GM12878 (cell line): ENCODE data around the gene CCDC120. TPM values are rescaled to one million over a fixed set of nuclear protein-coding genes. Genes with fewer than 3 reads are reported as not detected.

Experiments used
- ATAC-seq: fragments of 200-7000 bp; cut with Tn5 transposase; 3 replicates; pipeline ENCODE4 v1.9.1; 2020; ENCODE audit warnings: mild to moderate bottlenecking, moderate library complexity
- BruUV-seq: library from RNA; stranded (reverse); fragments of 400-500 nt; replicated peaks from 2 replicates; lab custom pipeline; 2021; lab: Mats Ljungman, UMichigan
- CTCF ChIA-PET: fragments of 300-600 bp; sonication (Branson Sonifier 250); formaldehyde crosslinking; extraction: SDS; loops from one replicate; lab custom pipeline; 2021; ENCODE audit warnings: inconsistent platforms; lab: Yijun Ruan, JAX
- POLR2A ChIA-PET: fragments of 350-600 bp; formaldehyde crosslinking; extraction: SDS; loops from one replicate; lab custom pipeline; 2021; ENCODE audit warnings: inconsistent platforms; lab: Charles Lee
- RAD21 ChIA-PET: fragments of 300-600 bp; sonication (Branson Sonifier 250); formaldehyde crosslinking; loops from one replicate; lab custom pipeline; 2023; ENCODE audit warnings: antibody characterized with exemption; ENCODE audit not compliant: unreplicated experiment; lab: Charles Lee
- SMC1A ChIA-PET: fragments of 300-600 bp; sonication (Branson Sonifier 250); formaldehyde crosslinking; loops from one replicate; lab custom pipeline; 2023; ENCODE audit not compliant: unreplicated experiment, uncharacterized antibody; lab: Charles Lee
- DNase-seq: peaks from one replicate; pipeline ENCODE4 v3.0.0-alpha.2; 2011; ENCODE audit warnings: low read depth, low spot score
- FAIRE-seq: peaks from 3 replicates; lab custom pipeline; 2011; peaks lifted over from hg19 to GRCh38; lab: Jason Lieb, UNC
- H2AFZ ChIP-seq: 2 replicates; pipeline ENCODE4 v1.6.0; 2011; ENCODE audit warnings: low read depth, low read length, control low read depth; ENCODE audit not compliant: control insufficient read depth
- H3K27ac ChIP-seq: 2 replicates; pipeline ENCODE4 v1.5.1; 2011; ENCODE audit warnings: control low read depth; ENCODE audit not compliant: control insufficient read depth, insufficient read depth
- H3K27me3 ChIP-seq, 2 experiments: replicated peaks in 1 of 2; 2 replicates each; pipeline versions ENCODE4 v1.6.0 to v1.6.1; 2011; ENCODE audit warnings: low read length in 1 of 2; ENCODE audit not compliant: control insufficient read depth in 2 of 2, insufficient read depth in 2 of 2
- H3K36me3 ChIP-seq, 2 experiments: 2 replicates each; pipeline ENCODE4 v1.5.1; 2011; ENCODE audit warnings: low read length in 1 of 2; ENCODE audit not compliant: control insufficient read depth in 2 of 2, insufficient read depth in 2 of 2
- H3K4me1 ChIP-seq: 2 replicates; pipeline ENCODE4 v1.6.1; 2011; ENCODE audit warnings: mild to moderate bottlenecking, low read length, moderate library complexity, mixed read lengths; ENCODE audit not compliant: control insufficient read depth, insufficient read depth
- H3K4me2 ChIP-seq: 2 replicates; pipeline ENCODE4 v1.6.0; 2011; ENCODE audit warnings: control low read depth; ENCODE audit not compliant: control insufficient read depth, insufficient read depth
- H3K4me3 ChIP-seq: fragments of 200-600 bp; sonication (generic); 2 replicates; pipeline ENCODE4 v1.5.1; 2016
- H3K79me2 ChIP-seq: 2 replicates; pipeline ENCODE4 v1.6.0; 2011; ENCODE audit warnings: low read length; ENCODE audit not compliant: control insufficient read depth, insufficient read depth
- H3K9ac ChIP-seq: 2 replicates; pipeline ENCODE4 v1.8.0; 2011; ENCODE audit warnings: low read length, control low read depth, mixed read lengths; ENCODE audit not compliant: control insufficient read depth, insufficient read depth
- H3K9me3 ChIP-seq: replicated peaks from 3 replicates; pipeline ENCODE4 v1.5.1; 2011; ENCODE audit warnings: mild to moderate bottlenecking, low read length; ENCODE audit not compliant: control insufficient read depth, insufficient read depth
- H4K20me1 ChIP-seq: 2 replicates; pipeline ENCODE4 v1.6.0; 2011; ENCODE audit not compliant: control insufficient read depth, insufficient read depth
- CTCF ChIP-seq, 3 experiments: IDR thresholded peaks in 2 of 3; conservative IDR thresholded peaks in 1 of 3; 2 replicates each; pipeline ENCODE4 v1.5.1; 2011; ENCODE audit warnings: low read depth in 3 of 3, low read length in 3 of 3, mild to moderate bottlenecking in 3 of 3, control low read depth in 2 of 3, moderate library complexity in 2 of 3, inconsistent platforms in 1 of 3, mixed read lengths in 1 of 3; ENCODE audit not compliant: control insufficient read depth in 2 of 3, insufficient read depth in 1 of 3; ENCODE audit errors: extremely low read depth in 1 of 3
- ELK1 ChIP-seq: IDR thresholded peaks from 2 replicates; pipeline ENCODE4 v1.6.1; 2012; ENCODE audit warnings: low read depth, low read length, improper control_type of control experiment
- EP300 ChIP-seq, 2 experiments: fragments of 150-350 bp in 1 of 2; IDR thresholded peaks; 2 replicates each; pipeline ENCODE4 v1.6.1; 2011 to 2012; ENCODE audit warnings: low read depth in 2 of 2, low read length in 2 of 2, borderline replicate concordance in 1 of 2, improper control_type of control experiment in 1 of 2, inconsistent platforms in 1 of 2; ENCODE audit not compliant: control insufficient read depth in 1 of 2
- GATAD2B ChIP-seq: fragments of 450-650 bp; conservative IDR thresholded peaks from 2 replicates; pipeline ENCODE4 v1.6.1; 2017; ENCODE audit warnings: low read depth, mild to moderate bottlenecking, moderate library complexity
- KDM1A ChIP-seq: fragments of 200-600 bp; sonication (generic); IDR thresholded peaks from 2 replicates; pipeline ENCODE4 v1.6.1; 2016; ENCODE audit warnings: borderline replicate concordance
- MTA3 ChIP-seq: IDR thresholded peaks from 2 replicates; pipeline ENCODE4 v1.6.1; 2012; ENCODE audit warnings: low read length, inconsistent platforms, borderline replicate concordance
- NFYA ChIP-seq: IDR thresholded peaks from 2 replicates; pipeline ENCODE4 v1.6.1; 2011; ENCODE audit warnings: low read depth, mild to moderate bottlenecking, low read length, improper control_type of control experiment, borderline replicate concordance
- PAX5 ChIP-seq: IDR thresholded peaks from 2 replicates; pipeline ENCODE4 v1.6.1; 2011; ENCODE audit warnings: low read depth, low read length, borderline replicate concordance
- RFX5 ChIP-seq: IDR thresholded peaks from 2 replicates; pipeline ENCODE4 v1.6.1; 2011; ENCODE audit warnings: low read depth, low read length, improper control_type of control experiment
- SMAD5 ChIP-seq: IDR thresholded peaks from 2 replicates; pipeline ENCODE4 v1.6.1; 2016; ENCODE audit warnings: antibody characterized with exemption, low read depth
- SPI1 ChIP-seq: IDR thresholded peaks from 2 replicates; pipeline ENCODE4 v1.6.1; 2011; ENCODE audit warnings: low read depth, mild to moderate bottlenecking, low read length, moderate library complexity, borderline replicate concordance; ENCODE audit not compliant: insufficient read depth
- ZNF622 ChIP-seq: fragments of 450-650 bp; IDR thresholded peaks from 2 replicates; pipeline ENCODE4 v1.6.1; 2017; ENCODE audit warnings: mild to moderate bottlenecking, inconsistent platforms
- WGBS: methylation state at CpG from one replicate; pipeline ENCODE4 v1.1.6; 2016; ENCODE audit warnings: low lambda C conversion rate; ENCODE audit not compliant: insufficient replicate concordance, insufficient coverage; ENCODE audit errors: missing lambda C conversion rate; 5-methylcytosine and 5-hydroxymethylcytosine counted together
- in situ Hi-C: fragments of 300-500 bp; cut with MboI; formaldehyde crosslinking; loops from 9 replicates; pipeline ENCODE4 v1.14.3; 2018; ENCODE audit warnings: mixed read lengths
- intact Hi-C: fragments of 100-400 bp; cut with micrococcal nuclease; formaldehyde crosslinking; loops from one replicate; pipeline ENCODE4 v1.14.2; 2022; ENCODE audit not compliant: unreplicated experiment
- polyA plus RNA-seq, 11 experiments: library from polyadenylated mRNA; depleted of rRNA in 4 of 11; unstranded in 6 of 11; stranded (reverse) in 5 of 11; fragments of >200 nt; fragmentation: Nextera tagmentation in 4 of 11; fragmentation: Illumina TruSeq in 1 of 11; extraction: Ambion mirVana in 4 of 11; extraction: Trizol in 1 of 11; gene quantifications; 1 replicate in 1 of 11; 2 replicates in 10 of 11; pipeline versions ENCODE4 v1.2.1 to v1.2.3, GENCODE V29; 2011 to 2016; ENCODE audit warnings: inconsistent platforms in 2 of 11, missing spikeins in 2 of 11, low read depth in 1 of 11
- total RNA-seq, 4 experiments: library from RNA; depleted of rRNA in 3 of 4; stranded (reverse); fragments of >200 nt in 3 of 4; fragmentation: Illumina TruSeq in 1 of 4; extraction: Trizol in 1 of 4; gene quantifications; 2 replicates each; pipeline versions ENCODE4 v1.2.1 to v1.2.3, GENCODE V29; 2013 to 2021
- TF ChIP-seq, protein P1 (sequence below): IDR thresholded peaks from 2 replicates; pipeline ENCODE4 v1.6.1; 2011; ENCODE audit warnings: mild to moderate bottlenecking, low read depth, low read length, moderate library complexity; ENCODE audit not compliant: insufficient replicate concordance
- TF ChIP-seq, protein P2 (sequence below): fragments of 450-650 bp; IDR thresholded peaks from 2 replicates; pipeline ENCODE4 v1.6.1; 2017; ENCODE audit warnings: antibody characterized with exemption, mild to moderate bottlenecking, moderate library complexity

The CCDC120 gene
- total and polyA plus RNA-seq, 10 of the 15 experiments (the other 5 are each of a cell fraction or from before 2014, with no cell fraction given), result 0.11 to 4.1 (median 0.76) TPM

DNA sequence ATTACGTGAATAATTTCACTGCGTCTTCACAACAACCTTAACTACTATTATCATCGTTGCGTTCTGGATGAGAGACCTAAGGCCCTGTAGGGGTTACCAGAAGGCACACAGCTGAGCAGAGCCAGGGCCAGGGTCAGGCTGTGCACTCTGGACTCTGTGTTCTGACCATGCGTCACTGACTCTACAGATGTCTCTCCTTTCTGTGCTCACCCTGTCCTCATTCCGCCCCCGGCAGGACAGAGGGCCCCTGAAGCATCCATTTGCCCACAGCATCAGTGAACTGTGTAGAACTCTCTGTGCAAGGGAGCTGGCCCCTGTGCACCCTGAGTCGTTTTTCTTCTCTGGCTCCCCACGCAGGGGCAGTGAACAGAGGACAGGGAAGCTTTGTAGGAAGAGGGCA, 43.4 kb downstream of the CCDC120 start:
- H3K79me2 ChIP-seq, result peaks cover 2% of the 10 kb centered on the region
- intact Hi-C loops (no loop called here), in situ Hi-C loops (no loop called here)
- H3K4me2 ChIP-seq, result no peak overlapping the region
- SMC1A ChIA-PET, result interaction anchor here (0.5 kb wide), 1 partner anchor 460 kb away, joined by 4 read pairs; no protein-coding TSS in a partner anchor
- RAD21 ChIA-PET, result no interaction called here
- no peak overlapping the region for H3K27ac ChIP-seq
- H3K9me3 ChIP-seq, result no peaks in the 10 kb centered on the region
- H3K36me3 ChIP-seq, result no peaks in the 10 kb centered on the region; a peak in 1 of 4 replicates
- no peak overlapping the region for H2AFZ ChIP-seq
- H3K4me3 ChIP-seq, result no peak overlapping the region
- BruUV-seq, result no TSS peak
- POLR2A ChIA-PET, result no interaction called here
- H4K20me1 ChIP-seq, result no peaks in the 10 kb centered on the region
- FAIRE-seq, result no peak
- no peaks in the 10 kb centered on the region; the same call in 1 of the 2 replicates for H3K4me1 ChIP-seq
- 75% methylated on average over 9 of the region's 9 CpGs for WGBS
- CTCF ChIA-PET, result no interaction called here
- ATAC-seq, result no peak
- H3K27me3 ChIP-seq, result no peaks in the 10 kb centered on the region
- no peak for DNase-seq
- H3K9ac ChIP-seq, result no peak overlapping the region
- TF ChIP-seq ZNF622 (no peak), CTCF (IDR thresholded peaks at IDR 0.05 in 2 of 3, conservative IDR thresholded peaks at IDR 0.05 in 1 of 3; ENCODE audit: control insufficient read depth in 2 of 3, extremely low read depth in 1 of 3, insufficient read depth in 1 of 3, low read depth in 3 of 3, low read length in 3 of 3) (no peak), KDM1A (no peak), GATAD2B (no peak), MTA3 (no peak), EP300 (IDR thresholded peaks at IDR 0.05; ENCODE audit: borderline replicate concordance in 1 of 2, control insufficient read depth in 1 of 2, low read depth in 2 of 2, low read length in 2 of 2) (no peak), PAX5 (no peak), SPI1 (no peak), RFX5 (no peak), ELK1 (no peak), SMAD5 (no peak), NFYA (no peak)
- TF ChIP-seq, protein P1, sequence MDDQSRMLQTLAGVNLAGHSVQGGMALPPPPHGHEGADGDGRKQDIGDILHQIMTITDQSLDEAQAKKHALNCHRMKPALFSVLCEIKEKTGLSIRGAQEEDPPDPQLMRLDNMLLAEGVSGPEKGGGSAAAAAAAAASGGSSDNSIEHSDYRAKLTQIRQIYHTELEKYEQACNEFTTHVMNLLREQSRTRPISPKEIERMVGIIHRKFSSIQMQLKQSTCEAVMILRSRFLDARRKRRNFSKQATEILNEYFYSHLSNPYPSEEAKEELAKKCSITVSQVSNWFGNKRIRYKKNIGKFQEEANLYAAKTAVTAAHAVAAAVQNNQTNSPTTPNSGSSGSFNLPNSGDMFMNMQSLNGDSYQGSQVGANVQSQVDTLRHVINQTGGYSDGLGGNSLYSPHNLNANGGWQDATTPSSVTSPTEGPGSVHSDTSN, result no peak
- TF ChIP-seq, protein P2, sequence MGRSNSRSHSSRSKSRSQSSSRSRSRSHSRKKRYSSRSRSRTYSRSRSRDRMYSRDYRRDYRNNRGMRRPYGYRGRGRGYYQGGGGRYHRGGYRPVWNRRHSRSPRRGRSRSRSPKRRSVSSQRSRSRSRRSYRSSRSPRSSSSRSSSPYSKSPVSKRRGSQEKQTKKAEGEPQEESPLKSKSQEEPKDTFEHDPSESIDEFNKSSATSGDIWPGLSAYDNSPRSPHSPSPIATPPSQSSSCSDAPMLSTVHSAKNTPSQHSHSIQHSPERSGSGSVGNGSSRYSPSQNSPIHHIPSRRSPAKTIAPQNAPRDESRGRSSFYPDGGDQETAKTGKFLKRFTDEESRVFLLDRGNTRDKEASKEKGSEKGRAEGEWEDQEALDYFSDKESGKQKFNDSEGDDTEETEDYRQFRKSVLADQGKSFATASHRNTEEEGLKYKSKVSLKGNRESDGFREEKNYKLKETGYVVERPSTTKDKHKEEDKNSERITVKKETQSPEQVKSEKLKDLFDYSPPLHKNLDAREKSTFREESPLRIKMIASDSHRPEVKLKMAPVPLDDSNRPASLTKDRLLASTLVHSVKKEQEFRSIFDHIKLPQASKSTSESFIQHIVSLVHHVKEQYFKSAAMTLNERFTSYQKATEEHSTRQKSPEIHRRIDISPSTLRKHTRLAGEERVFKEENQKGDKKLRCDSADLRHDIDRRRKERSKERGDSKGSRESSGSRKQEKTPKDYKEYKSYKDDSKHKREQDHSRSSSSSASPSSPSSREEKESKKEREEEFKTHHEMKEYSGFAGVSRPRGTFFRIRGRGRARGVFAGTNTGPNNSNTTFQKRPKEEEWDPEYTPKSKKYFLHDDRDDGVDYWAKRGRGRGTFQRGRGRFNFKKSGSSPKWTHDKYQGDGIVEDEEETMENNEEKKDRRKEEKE, result no peak
